Right kidney (tissue), 1 donor: ENCODE measurements around the gene TAF11L13.

Experiments used
- DNase-seq: peaks from one replicate; pipeline ENCODE4 v3.0.0-alpha.2; 2016

The TAF11L13 gene

GRCh38 chr5:17679597-17680203, 47.8 kb downstream of the TAF11L13 start:
- DNase-seq = no peak

- no peak for DNase-seq
Measured at GRCh38 chr5:17680737-17681136, 48.8 kb downstream of the TAF11L13 start.
